Erythroblast (primary cell): Measurements from ENCODE around the gene MEF2B.

Source experiments
- GATA1 ChIP-seq: IDR thresholded peaks from 2 replicates; pipeline ENCODE4 v1.6.1; 2011; ENCODE audit warnings: low read depth, mild to moderate bottlenecking, control low read depth, low read length, moderate library complexity
- POLR2A ChIP-seq: IDR thresholded peaks from 2 replicates; pipeline ENCODE4 v1.6.1; 2011; ENCODE audit warnings: mild to moderate bottlenecking, low read length

DNA sequence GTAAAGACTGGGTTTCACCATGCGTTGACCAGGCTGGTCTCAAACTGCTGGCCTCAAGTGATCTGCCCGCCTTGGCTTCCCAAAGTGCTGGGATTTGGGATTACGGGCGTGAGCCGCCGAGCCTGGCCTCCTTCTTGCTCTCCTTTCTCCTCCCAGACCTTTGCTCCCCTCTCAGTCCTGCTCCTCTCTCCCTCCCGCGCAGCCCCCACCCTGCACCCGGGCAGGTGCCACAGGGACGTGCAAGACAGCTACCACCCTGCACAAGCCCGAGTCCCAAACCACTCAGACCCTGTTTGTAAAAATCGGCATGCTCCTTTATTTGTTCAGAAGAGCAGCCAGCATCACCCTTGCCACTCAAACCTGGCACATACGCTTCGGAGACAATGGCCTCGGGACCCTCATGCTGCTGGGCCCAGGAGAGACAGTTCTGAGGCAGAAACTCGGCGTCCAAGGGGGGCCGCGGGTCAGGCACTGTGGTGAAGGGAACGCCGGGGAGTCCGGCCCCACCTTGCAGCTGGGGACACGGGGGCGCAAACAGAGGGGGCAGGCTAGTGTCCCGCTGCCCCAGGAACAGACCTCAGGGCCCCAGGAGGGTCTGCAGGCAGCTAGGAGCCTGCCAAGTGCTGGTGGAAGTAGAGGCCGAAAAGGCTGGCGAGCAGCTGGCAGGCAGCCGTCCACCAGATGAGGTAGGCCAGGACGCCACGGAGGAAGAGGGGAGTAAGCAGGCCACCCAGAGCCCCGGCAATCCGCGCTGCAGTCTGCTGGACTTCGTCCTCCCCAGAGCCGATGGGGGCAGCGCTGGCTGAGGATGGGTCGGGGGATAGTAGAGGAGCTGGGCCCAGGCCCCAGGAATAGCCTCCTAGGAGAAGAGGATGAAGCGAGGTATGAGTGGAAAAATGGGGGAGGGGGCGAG, 50.5 kb downstream of the MEF2B start:
- TF ChIP-seq POLR2A (no peak), GATA1 (no peak)
